RWPE2 (cell line): ENCODE data around the gene PLA2G2E.

ENCODE experiments used
- ATAC-seq: fragments of 200-7000 bp; cut with Tn5 transposase; 3 replicates; pipeline ENCODE4 v1.9.1; 2021; ENCODE audit warnings: low read depth
- DNase-seq: peaks from one replicate; pipeline ENCODE4 v3.0.0-alpha.2; 2020; ENCODE audit warnings: low spot score
- H3K27ac ChIP-seq: fragments of 450-650 bp; 2 replicates; pipeline ENCODE4 v1.5.1; 2017; ENCODE audit warnings: mild to moderate bottlenecking; ENCODE audit not compliant: poor library complexity, severe bottlenecking
- H3K27me3 ChIP-seq: fragments of 250-450 bp; sonication (Bioruptor Pico); 2 replicates; pipeline ENCODE4 v1.5.1; 2021; ENCODE audit warnings: mild to moderate bottlenecking, moderate library complexity; ENCODE audit not compliant: insufficient read depth, poor library complexity, severe bottlenecking
- H3K36me3 ChIP-seq: fragments of 250-450 bp; sonication (Bioruptor Pico); 2 replicates; pipeline ENCODE4 v1.5.1; 2020; ENCODE audit warnings: low read depth, mild to moderate bottlenecking, moderate library complexity
- H3K4me1 ChIP-seq: fragments of 250-450 bp; sonication (Bioruptor Pico); 2 replicates; pipeline ENCODE4 v1.5.1; 2021; ENCODE audit warnings: mild to moderate bottlenecking, moderate library complexity; ENCODE audit not compliant: insufficient read depth, poor library complexity, severe bottlenecking
- H3K4me3 ChIP-seq: fragments of 250-450 bp; sonication (Bioruptor Pico); 2 replicates; pipeline ENCODE4 v1.5.1; 2021; ENCODE audit warnings: mild to moderate bottlenecking, moderate library complexity; ENCODE audit not compliant: severe bottlenecking
- H3K9me3 ChIP-seq: fragments of 250-450 bp; sonication (Bioruptor Pico); 2 replicates; pipeline ENCODE4 v1.5.1; 2021; ENCODE audit warnings: mild to moderate bottlenecking, moderate library complexity; ENCODE audit not compliant: severe bottlenecking
- TF ChIP-seq, protein P1 (sequence below): fragments of 450-650 bp; IDR thresholded peaks from one replicate; pipeline ENCODE4 v1.5.1; 2017; ENCODE audit warnings: mild to moderate bottlenecking, moderate library complexity; ENCODE audit not compliant: poor library complexity, severe bottlenecking

The PLA2G2E gene

GRCh38 chr1:19923137-19923952, at the start of gene PLA2G2E:
PLA2G2E (minus strand) TSS chr1:19923617; CDS start chr1:19923559, 58 bp downstream.
- Histone ChIP-seq H3K27me3 (no peaks in the 10 kb centered on the region), H3K4me3 (no peak within 1 kb of the TSS), H3K4me1 (peaks cover 24% of the 10 kb centered on the region), H3K36me3 (no peaks in the 10 kb centered on the region), H3K9me3 (no peaks in the 10 kb centered on the region), H3K27ac (no peak within 1 kb of the TSS)
- TF ChIP-seq, protein P1, sequence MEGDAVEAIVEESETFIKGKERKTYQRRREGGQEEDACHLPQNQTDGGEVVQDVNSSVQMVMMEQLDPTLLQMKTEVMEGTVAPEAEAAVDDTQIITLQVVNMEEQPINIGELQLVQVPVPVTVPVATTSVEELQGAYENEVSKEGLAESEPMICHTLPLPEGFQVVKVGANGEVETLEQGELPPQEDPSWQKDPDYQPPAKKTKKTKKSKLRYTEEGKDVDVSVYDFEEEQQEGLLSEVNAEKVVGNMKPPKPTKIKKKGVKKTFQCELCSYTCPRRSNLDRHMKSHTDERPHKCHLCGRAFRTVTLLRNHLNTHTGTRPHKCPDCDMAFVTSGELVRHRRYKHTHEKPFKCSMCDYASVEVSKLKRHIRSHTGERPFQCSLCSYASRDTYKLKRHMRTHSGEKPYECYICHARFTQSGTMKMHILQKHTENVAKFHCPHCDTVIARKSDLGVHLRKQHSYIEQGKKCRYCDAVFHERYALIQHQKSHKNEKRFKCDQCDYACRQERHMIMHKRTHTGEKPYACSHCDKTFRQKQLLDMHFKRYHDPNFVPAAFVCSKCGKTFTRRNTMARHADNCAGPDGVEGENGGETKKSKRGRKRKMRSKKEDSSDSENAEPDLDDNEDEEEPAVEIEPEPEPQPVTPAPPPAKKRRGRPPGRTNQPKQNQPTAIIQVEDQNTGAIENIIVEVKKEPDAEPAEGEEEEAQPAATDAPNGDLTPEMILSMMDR: no peak
- ATAC-seq (no peak), DNase-seq (no peak)

DNA sequence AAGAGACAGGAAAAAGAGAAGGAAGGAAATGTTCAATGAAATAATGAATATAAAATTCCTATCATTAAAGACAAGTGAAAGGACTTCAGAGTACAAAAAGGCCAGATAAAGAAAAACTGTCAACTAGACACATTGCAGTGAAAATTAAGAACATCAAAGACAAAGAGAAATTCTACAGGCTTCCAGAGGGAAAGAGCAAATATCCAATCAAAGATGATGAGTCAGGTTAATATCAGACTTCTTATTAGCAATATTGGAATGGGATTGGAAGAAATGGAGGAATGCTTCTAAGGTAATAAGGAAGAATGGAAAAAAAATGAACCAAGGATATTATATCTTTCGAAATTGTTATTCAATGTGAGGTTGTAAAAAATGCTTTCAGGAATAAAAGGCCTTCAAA, 48.2 kb upstream of the PLA2G2E start:
- DNase-seq (no peak), ATAC-seq (no peak)
- no peaks in the 10 kb centered on the region for H3K36me3 ChIP-seq
- TF ChIP-seq, protein P1: no peak
- peaks cover 2% of the 10 kb centered on the region for H3K27me3 ChIP-seq
- H3K27ac ChIP-seq: no peak overlapping the region
- H3K9me3 ChIP-seq: no peaks in the 10 kb centered on the region
- H3K4me3 ChIP-seq: no peak overlapping the region
- H3K4me1 ChIP-seq: no peaks in the 10 kb centered on the region

GRCh38 chr1:19969898-19970660, 46.7 kb upstream of the PLA2G2E start:
- DNase-seq (no peak), ATAC-seq (no peak)
- Histone ChIP-seq H3K4me3 (no peak overlapping the region), H3K9me3 (no peaks in the 10 kb centered on the region), H3K27me3 (peaks cover 2% of the 10 kb centered on the region), H3K27ac (no peak overlapping the region), H3K4me1 (no peaks in the 10 kb centered on the region), H3K36me3 (no peaks in the 10 kb centered on the region)
- TF ChIP-seq, protein P1: no peak

GRCh38 chr1:19967808-19968207, 44.4 kb upstream of the PLA2G2E start:
- peaks cover 6% of the 10 kb centered on the region for H3K27me3 ChIP-seq
- H3K4me3 ChIP-seq: no peak overlapping the region
- ATAC-seq (no peak), DNase-seq (no peak)
- no peaks in the 10 kb centered on the region for H3K9me3 ChIP-seq
- no peaks in the 10 kb centered on the region for H3K36me3 ChIP-seq
- H3K27ac ChIP-seq: no peak overlapping the region
- H3K4me1 ChIP-seq: no peaks in the 10 kb centered on the region
- TF ChIP-seq, protein P1: no peak
